GM18517 (cell line): ENCODE measurements around the gene TPM1.

ENCODE experiments used
- ATAC-seq: cut with Tn5 transposase; IDR thresholded peaks from one replicate; pipeline ENCODE4 v1.9.1; 2021; ENCODE audit warnings: mild to moderate bottlenecking, moderate library complexity; ENCODE audit not compliant: unreplicated experiment

TPM1 gene

DNA sequence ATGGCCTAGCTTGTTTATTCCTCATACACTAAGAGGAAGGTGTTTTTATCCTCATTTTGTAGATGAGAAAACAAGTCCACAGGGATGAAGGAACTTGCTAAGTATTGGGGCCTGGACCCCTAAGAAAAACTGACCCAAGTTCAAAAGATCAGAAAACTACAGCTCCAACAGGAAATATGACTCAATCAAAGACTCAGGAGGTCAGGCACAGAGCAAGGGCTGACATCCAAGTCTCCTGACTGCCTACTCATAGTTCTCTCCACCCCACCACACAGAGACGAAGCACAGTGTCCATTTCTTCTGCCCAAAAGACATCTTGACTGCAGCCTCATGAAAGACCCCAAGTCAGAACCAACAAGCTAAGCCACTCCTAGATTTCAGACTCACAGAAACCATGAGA is 26.9 kb upstream of the TPM1 start:
- ATAC-seq = no peak

DNA sequence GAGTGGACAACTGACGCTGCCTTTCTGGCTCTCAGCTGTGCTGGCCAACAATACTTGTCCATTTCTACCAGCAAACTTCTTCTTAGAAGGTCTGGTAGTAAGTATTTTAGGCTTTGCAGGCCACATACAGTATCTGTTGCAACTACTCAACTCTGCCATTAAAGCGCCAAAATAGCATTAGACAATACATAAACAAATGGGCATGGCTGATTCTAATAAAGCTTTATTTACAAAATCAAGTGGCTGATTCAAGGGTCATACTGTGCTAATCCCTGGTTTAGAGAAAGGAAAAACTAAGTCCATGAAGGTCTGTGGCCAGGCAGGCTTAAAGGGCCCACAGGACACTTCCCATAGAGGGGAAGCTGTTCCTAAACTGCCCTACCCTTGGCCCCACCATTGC is 26.3 kb upstream of the TPM1 start:
- ATAC-seq = no peak

DNA sequence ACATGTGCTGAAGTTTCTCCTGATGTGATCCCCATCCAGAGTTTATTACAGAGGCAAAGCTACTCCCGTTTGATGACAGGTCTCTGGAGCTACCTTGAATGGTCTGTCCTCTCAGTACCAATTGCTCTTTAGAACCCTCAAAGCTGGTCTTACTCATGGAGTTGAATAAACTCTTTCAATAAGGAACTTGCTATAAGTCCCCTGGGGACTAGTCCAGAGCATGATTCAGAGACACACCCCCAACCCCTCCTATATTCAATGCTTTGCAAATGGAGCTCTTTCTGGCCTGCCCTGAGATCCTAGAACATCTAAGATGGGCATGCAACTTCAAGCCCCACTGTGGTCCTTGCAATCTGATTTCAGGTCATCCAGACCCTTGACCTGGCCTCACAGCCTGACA is 23.9 kb upstream of the TPM1 start:
- no peak for ATAC-seq

DNA sequence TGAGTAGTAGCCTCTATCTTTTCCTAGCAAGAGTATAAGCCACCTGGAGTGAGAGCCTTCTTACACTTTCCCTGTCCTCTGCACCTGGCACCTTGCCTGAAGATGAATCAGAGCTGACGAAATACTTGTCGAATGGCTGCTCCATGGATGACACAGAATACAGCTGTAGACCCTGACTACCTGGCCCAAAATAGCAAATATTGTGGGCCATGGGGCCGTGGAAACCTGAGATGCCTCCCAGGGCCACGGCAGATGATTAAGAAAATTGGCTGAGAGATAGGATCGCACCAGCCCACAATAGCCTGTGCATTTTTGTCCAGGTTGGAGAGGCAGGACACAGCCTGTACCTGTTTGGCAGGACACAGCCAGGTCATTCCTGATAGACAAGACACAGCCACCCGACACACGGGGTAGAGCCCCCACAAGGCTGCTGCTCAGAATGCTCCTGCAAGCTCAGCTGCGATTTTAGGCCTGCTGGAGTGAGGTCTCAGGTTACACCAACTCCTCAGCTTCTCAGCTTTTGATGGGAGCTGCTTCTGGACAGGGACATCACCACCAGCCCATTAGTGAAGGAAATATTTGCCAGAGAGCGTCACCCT is 22.9 kb upstream of the TPM1 start:
- no peak for ATAC-seq

DNA sequence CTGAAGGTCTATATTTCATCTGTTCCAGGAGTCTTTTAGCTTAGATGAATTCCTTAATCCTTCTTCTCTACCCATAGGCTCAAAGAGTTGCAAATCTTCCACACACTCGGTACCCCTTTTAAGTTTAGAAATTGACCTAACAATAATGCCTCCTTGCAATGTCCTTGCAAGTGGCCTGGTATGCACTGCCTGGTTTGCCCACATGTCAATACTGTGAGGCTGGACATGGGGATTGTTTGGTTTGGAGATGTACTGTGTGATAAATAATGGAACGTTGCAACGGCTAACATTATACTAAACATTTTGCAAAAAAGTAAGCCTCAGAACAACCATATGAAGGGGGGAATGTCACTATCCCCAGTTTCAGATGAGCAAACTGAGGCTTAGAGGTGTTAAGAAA is 22.4 kb upstream of the TPM1 start:
- no peak for ATAC-seq

DNA sequence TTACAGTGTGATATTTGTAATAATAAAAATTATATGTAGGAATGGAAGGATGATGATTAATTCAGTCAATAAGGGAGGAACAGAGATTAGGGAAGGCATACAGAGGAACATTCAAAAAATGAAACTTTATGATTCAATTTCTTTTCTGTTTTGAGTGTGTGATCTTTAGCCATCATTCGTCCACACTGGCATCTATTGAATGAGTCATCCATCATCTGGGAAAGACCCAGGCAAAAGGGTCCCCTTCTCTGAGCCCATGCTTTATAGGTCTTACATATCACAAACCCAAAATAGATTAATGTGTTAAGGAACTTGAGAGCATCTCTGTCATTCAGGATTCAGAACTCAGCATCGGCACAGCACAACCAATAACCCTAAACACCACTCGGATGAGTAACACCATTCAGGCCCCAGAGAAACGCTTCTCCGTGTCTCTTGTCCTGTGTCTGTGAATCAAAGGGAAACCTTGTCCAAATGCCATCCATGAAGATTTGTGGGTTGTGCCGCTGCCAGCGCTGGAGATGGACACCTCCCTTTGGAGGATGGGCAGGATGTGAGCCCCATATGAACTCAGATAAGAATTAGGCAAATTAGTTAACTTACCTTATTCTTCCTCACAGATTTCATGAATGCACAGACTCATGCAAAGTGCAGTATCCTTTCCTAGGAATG is 21.7 kb upstream of the TPM1 start:
- no peak for ATAC-seq

DNA sequence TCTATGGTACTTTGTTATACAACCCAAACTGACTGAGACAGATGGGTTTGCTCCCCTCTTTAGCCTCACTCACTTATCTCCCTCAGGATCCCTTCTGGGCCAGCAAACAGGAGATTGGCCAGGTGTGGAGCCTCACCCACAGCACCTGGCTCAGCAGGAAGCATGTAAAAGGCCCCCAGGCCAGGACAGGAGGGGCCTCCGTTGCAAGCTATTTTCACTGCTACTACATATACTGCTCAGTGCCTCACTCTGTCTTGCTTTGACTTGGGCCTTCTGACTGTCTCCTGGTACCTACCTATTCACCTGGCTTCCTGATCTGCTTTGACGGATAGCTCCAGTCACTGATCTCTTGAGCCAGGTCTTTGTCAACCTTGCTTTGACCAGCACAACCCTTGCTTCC is 20.4 kb upstream of the TPM1 start:
- ATAC-seq = no peak

DNA sequence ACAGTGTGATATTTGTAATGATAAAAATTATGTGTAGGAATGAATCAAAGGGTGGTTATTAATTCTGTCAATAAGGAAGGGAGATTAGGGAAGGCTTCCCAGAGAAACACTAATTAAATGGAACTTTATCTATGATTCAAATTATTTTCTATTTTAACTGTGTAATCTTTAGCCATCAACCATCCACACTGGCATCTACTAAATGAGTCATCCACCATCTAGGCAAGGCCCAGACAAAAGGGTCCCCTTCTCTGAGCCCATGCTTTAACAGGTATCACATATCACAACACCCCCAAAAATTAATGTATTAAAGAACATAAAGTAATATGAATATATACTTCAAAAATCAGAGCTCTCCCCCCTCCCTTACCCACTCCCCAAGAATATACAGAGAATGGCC is 19.9 kb upstream of the TPM1 start:
- ATAC-seq = no peak

DNA sequence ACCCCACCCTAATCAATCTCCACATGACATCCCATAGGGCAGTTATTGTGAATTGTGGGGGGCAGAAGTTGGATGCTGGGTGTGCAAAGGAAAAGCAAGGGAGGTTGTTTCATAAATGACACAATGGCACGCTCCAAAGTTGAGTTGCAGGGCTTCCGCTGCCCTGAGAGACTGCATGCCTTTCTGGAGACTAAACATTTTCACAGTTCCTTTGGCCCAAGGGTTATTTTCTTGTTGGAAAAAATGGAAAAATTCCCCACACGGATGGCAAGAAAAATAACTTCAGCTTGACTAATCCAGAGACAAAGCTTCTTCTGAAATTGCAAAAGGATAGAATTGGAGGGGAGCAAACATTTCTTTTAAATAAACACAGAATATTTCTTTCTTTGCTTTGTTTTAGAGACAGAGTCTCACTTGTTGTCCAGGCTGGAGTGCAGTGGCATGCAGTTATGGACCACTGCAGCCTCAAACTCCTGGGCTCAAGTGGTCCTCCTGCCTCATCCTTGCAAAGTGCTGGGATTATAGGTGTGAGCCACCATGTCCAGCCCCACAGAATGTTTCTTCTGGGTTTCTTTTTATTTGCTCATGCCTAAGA is 19.1 kb upstream of the TPM1 start:
- no peak for ATAC-seq

DNA sequence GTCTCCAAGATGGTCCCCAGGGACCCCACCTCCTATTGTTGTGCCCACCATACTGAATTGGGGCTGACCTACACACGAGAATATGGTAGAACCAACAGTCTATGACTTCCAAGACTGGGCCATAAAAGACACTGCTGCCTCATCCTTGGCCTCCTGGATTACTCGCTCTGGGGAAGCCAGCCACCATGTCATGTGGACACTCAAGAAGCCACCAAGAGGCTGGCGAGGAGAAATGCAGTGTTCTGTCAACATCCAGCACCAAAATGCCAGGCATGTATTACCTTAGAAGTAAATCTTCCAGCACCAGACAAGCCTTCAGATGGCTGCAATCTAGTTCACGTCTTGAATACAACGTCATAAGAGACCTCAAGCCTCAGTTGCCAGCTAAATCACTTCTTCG is 17.1 kb upstream of the TPM1 start:
- no peak for ATAC-seq

DNA sequence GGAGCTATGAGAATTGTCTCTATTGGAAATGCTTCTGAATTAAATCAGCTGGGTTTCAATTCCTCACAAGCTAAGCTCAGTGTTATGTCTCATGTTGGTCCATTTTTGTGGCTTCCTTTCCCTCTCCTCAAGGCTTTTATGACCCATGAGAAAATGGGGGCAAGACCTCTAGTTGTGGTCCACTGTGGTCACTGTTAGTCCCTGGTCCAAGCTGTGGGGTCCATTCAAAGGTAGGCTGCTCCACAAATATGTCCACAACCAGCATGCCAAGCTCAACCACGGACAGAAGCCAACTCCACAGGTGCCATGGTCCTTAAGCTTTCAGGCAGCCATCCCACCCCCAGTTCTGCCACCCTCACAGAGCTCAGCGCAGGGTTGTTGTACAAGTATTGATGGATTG is 14.9 kb upstream of the TPM1 start:
- ATAC-seq = no peak

DNA sequence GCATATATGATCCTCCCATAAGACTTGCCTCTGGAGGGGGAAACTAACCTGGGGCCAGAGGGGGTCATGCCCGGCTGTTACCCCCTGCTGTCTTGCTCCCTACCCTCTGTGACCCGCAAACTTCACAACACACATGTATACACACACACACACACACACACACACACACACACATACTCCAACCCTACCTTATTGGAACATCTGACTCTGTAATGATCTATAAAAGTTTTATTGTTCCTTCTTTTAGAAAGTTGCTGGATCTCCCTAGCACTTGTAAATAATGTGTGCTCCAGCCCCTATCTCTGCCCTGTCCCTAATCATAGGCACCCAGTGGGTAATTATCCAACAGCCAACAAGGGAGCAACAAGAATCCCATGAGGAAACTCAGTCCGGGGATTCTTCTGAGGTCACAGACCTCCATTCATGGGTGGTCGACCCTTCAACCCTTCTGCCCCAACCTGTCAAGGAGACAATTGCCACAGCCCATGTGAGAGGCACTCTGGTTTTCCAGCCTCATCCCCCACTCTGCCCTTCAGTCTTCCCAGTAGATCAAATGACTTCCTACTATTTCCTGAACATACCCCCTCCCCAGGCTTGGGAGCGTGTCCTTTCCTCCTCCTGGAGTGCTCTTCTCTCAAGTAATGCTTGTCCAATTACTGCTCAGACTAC is 14.0 kb upstream of the TPM1 start:
- no peak for ATAC-seq

DNA sequence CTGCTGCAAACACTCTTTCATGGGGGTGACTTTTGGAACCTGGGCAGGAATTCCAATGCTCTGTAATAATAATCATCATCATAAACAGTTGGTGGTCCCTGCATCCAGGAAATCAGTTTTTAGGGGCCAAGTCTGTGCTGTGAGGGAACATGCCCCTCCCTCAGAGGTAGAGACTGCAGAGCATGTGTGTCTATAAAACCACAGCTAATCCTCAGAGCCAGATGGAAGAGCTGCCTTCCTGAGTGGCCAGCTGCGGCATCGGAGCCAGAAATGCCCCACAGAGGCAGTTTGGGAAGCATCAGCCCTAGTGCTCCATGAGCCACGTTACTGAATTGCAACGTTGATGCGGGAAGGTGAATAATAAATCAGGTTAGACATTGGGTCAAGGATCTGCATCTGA is 12.9 kb upstream of the TPM1 start:
- ATAC-seq = no peak

DNA sequence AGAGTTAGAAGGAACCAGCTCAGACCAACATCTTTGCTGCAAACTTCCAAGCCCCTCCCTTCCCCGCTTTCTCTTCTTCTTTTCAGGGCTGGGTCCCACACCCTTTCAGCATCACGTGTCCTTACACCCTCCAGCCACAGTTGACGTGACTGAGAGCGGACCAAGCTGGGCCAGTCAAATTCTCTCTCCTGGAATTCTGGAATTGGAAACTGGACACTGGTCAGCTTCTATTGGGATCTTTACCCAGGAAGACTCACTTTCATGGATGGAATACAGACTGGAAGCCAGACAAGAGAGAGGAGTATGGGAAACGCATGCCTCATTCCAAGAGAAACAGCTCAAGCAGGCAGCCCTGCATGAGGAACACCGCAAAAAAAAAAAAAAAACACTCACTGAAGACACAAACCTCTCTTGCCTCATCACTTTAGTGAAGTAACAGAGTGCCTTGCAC is 12.4 kb upstream of the TPM1 start:
- ATAC-seq = no peak

DNA sequence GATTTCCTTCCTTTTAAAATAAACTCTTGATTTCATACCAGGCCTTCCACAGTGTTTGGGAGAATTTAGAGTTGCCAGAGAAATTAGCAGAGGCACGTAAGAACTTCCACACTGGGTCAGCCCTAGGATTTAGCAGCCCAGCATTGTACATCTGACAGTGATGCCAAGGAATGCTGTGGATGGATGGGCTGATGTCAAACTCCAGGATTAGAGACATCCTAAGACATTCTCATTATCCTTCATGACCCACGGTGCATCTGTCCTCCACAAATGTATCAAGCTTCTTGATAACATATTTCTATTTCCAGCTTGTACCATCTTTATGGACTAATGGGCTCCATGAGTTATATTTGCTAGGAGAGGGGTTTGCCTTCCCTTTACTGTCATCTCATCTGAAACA is 8.0 kb upstream of the TPM1 start:
- ATAC-seq = no peak

DNA sequence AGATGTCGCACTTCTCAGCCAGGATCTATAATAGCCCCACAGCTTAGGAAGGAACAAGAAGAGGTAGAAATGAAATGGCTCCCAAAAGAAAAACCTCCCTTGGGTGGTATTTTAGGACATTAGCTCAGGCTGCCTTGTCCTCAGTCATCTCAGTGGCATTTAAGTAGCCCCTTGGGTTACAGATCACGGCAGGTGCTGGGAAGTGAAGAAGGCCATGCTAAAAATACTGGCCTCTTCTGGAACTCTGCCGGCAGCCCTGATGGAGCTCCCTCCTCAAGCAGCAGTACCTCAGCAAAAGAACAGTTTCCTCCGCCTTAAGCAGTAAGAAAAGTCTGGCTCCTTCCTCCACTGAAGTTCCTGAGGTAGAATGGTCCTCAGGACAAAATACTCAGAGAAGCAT is 7.3 kb upstream of the TPM1 start:
- ATAC-seq = no peak

DNA sequence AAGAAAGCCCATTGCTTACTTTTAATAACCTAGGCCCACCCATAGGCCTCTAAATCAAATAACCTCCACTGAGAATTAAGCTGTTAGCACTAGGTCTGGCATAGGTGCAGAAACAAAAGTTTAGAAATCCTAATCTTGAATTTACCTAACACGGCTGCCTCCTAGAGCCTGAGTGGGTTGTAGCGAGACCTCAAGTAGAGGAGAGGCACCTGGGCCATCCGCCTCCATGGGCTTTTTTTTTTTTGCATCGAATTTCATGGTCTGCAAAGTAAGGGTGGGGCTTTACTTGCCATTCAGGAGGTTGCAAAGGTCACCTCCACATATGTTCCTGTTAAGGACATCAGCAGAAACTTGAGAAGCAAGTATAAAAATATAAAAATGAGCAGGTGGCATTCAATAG is 6.6 kb upstream of the TPM1 start:
- ATAC-seq = no peak

DNA sequence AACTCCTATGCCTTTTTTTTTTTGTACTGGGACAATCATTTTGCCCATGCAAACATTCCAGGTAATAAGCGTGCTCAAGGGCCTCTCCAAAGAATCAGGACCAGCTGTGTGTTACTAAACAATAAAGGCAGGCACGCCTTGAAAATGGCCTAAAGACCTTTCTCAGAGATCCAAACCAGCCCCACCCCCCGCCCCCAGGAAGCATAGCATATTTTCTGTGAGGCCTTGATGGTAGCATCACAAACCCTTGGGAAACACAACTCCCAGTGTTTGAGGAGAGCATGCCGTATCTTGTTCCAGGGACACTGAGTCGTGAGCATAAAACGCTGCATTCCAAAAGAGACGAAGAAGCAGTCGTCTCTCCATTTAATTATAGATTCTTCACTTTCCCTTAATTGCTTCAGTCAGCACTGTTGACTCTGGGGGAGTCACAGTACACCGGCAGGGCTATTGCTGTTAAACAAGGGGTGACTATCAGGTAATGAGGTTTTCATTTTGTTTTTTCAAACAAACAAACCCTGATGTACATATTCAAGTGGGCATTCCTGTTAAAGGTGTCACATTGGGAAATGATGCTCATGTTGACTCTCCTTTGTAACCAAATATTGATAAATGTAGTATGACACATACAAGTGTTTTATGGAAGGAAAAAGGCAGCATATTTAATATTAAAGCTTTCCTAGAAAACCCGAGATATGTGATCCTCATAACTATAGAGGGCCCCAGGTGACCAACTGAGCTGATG is 4.4 kb upstream of the TPM1 start:
- ATAC-seq = no peak

DNA sequence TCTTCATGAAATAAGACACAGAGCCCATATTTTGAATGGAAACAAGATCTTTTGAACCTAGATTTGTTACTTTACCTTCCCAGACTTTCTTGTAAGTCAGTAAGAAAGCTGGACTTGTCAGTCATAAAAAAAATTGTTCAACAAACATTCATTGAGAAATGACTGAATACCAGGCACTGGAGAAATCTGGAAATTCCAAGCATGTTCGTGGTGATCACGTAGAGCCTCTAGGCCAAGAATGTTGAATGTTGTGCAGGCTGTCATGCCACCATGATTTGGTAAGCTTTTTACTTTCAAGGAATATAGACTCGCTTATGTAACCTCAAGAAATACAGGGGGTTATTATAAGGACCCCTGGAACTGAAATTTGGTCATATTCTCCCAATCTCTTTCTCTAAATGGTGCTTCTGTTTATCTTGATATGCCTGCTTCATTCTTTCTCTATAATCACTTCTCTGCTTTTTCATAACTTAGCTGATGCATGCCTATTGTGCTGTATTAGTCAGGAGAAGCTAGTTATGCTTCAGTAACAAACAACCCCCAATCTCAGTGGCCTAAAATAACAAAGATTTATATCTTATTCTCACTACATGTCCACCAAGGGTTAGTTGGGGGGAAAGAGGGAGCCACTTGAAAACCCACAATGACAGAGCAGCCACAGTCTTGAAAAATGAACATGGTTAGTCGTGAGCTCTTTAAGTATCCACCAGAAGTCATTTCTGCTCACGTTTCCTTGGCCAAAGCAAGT is 3.4 kb upstream of the TPM1 start:
- ATAC-seq = no peak

DNA sequence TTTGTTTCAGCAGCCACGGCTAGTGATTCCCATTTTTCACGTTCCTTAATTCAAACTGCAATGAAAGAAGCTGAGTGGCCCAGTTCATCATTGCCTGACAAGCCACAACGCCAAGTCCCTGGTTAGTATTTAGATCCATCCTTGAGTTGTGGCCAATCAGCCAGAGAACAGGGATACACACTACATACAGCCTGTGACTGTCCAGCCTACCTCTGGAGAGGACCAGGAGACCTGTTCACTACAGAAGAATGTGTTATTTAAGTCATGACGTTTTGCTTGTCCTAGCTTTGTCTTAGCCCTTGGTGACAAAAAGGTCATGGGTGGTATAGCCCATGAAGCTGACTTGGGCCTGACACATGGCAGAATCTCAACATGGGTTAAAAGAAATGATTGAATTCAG is 2.7 kb upstream of the TPM1 start:
- no peak for ATAC-seq

DNA sequence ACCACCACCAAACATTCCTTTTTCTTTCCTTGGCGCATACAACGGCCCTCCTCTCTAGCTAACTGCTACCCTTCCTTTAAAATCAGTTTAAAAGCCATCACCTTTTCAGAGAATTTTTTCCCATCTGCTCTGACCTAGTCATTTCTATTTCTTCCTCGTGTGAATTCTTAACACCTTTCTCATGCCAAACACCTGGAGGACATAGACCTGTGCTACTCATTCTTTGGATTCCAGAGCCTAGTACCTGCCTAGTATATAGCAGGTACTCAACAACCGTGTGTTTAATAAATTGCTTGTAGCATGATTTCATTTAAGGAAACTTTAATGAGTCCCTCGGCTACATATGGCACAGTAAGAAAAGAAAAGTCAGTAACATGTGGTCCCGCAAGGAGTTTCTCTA is 2.0 kb upstream of the TPM1 start:
- ATAC-seq = no peak
